AG04449 (cell line): ENCODE measurements around the gene SGPL1.

Experiments used
- CTCF ChIA-PET: fragments of 350-600 bp; formaldehyde crosslinking; extraction: SDS; loops from one replicate; lab custom pipeline; 2021; ENCODE audit warnings: antibody characterized with exemption; lab: Yijun Ruan, JAX
- POLR2A ChIA-PET: fragments of 400-600, 350-600 bp; formaldehyde crosslinking; extraction: SDS; loops from one replicate; lab custom pipeline; 2020; ENCODE audit warnings: antibody characterized with exemption, inconsistent platforms; lab: Yijun Ruan, JAX
- DNase-seq: peaks from one replicate; pipeline ENCODE4 v3.0.0-alpha.2; 2010; ENCODE audit warnings: low read depth, low spot score
- H3K4me3 ChIP-seq: 2 replicates; pipeline ENCODE4 v1.5.1; 2011; ENCODE audit warnings: low read depth, mild to moderate bottlenecking, control low read depth, low read length
- CTCF ChIP-seq: IDR thresholded peaks from one replicate; pipeline ENCODE4 v1.5.1; 2011; ENCODE audit warnings: mild to moderate bottlenecking, moderate library complexity, low read length, control low read depth, inconsistent platforms; ENCODE audit not compliant: insufficient read depth; ENCODE audit errors: missing control alignments

Gene SGPL1

DNA sequence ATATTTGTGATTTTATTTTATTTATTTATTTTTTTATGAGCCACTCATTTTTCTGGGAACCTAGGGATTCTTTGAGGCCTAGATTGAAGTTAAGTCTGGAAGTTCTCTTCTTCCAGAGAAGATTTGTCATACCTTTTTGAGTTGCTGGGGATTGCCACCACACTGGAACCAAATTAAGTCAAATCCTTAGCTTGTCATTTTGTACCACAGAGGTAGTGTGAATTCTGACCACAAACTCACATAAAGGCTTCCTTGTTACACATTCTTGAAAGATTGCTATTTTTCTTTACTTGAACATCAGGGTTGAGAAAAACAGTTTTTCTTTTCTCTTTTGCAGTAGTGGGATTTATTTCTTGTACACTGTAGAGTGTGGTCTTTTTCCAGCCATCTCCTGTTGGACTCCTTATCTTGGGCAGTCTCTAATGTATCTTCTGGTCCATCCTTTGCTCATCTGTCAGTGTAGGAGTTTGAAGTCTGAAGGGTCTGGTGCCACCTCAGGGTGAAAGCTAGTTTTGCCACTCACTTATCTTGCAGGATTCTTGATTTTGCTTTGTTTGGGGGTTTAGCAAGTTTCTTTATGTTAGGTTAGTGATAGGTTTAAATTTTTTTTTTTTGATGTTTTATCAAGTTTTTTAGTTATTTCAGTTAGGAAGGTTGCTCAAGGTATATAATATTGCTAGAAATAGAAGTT lies 47.9 kb downstream of the SGPL1 start:
- ChIA-PET POLR2A (no interaction called here), CTCF (interaction anchor here (1.3 to 5.6 kb wide), 4 partner anchors 8 to 46 kb away, joined by 4 to 27 read pairs (median 4); no protein-coding TSS in a partner anchor)
- no peak for DNase-seq
- no peak for TF ChIP-seq CTCF
- no peak overlapping the region for H3K4me3 ChIP-seq

GRCh38 chr10:70864935-70865334 lies 49.2 kb downstream of the SGPL1 start:
- ChIA-PET CTCF (interaction anchor here (0.6 to 5.6 kb wide), 4 partner anchors 9 to 48 kb away, joined by 3 to 27 read pairs (median 4); no protein-coding TSS in a partner anchor), POLR2A (no interaction called here)
- no peak for DNase-seq
- no peak for TF ChIP-seq CTCF
- no peak overlapping the region for H3K4me3 ChIP-seq

GRCh38 chr10:70866424-70866823 lies 50.7 kb downstream of the SGPL1 start:
- ChIA-PET POLR2A (no interaction called here), CTCF (interaction anchor here (0.9 to 1.3 kb wide), 2 partner anchors 105 to 108 kb away, joined by 3 read pairs; no protein-coding TSS in a partner anchor)
- no peak for TF ChIP-seq CTCF
- no peak overlapping the region for H3K4me3 ChIP-seq
- DNase-seq, result no peak

- H3K4me3 ChIP-seq, result no peak overlapping the region
- ChIA-PET POLR2A (no interaction called here), CTCF (interaction anchor here (0.6 to 12.4 kb wide), 10 partner anchors 8 to 322 kb away, joined by 3 to 115 read pairs (median 6); partner anchors contain the start of gene SGPL1)
- no peak for DNase-seq
- TF ChIP-seq CTCF, result no peak
These were observed 56.5 kb downstream of the SGPL1 start for GRCh38 chr10:70872291-70872690.

- no peak overlapping the region for H3K4me3 ChIP-seq
- POLR2A ChIA-PET, result no interaction called here
- CTCF ChIA-PET, result interaction anchor here (0.8 to 12.4 kb wide), 5 partner anchors 8 to 324 kb away, joined by 3 to 128 read pairs (median 14); partner anchors contain the start of gene SGPL1
- no peak for TF ChIP-seq CTCF
- no peak for DNase-seq
These were observed 58.3 kb downstream of the SGPL1 start for GRCh38 chr10:70874061-70874460.

DNA sequence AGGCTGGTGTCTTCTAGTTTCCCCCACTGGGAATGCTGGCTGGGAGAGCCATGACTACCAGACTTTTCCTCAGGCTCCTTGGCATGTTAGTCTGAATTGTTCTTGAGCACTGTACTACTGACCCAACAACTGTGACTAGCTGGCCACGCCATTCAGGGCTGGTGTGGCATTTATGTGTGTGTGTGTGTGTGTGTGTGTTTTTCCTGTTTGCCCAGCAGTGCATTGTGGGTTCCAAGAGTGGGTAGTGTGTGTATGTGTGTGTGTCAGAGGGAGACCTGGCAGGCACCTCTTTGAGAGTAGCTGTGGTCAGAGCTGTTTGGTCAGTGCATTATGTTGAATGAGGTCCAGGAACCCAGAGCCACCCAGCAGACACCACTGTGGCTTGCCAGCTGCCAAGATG lies 63.5 kb downstream of the SGPL1 start:
- ChIA-PET CTCF (interaction anchor here (0.7 to 12.4 kb wide), 21 partner anchors 8 to 329 kb away, joined by 3 to 128 read pairs (median 6); partner anchors contain the start of genes PCBD1 and SGPL1), POLR2A (interaction anchor here (0.6 kb wide), 1 partner anchor 971 kb away, joined by 3 read pairs; no protein-coding TSS in a partner anchor)
- no peak overlapping the region for H3K4me3 ChIP-seq
- no peak for DNase-seq
- no peak for TF ChIP-seq CTCF
